ENCODE results near the gene MED29. TPM values are rescaled to one million over a fixed set of nuclear protein-coding genes. Genes with fewer than 3 reads are reported as not detected.
A peak's percentile ranks its signal among the peaks of the same experiment; 100 is the strongest.

The MED29 gene
- total and polyA plus RNA-seq, 10 of the 15 experiments (the other 5 are each of a cell fraction or from before 2014, with no cell fraction given): 3.2 to 36.6 (median 22.8) TPM

DNA sequence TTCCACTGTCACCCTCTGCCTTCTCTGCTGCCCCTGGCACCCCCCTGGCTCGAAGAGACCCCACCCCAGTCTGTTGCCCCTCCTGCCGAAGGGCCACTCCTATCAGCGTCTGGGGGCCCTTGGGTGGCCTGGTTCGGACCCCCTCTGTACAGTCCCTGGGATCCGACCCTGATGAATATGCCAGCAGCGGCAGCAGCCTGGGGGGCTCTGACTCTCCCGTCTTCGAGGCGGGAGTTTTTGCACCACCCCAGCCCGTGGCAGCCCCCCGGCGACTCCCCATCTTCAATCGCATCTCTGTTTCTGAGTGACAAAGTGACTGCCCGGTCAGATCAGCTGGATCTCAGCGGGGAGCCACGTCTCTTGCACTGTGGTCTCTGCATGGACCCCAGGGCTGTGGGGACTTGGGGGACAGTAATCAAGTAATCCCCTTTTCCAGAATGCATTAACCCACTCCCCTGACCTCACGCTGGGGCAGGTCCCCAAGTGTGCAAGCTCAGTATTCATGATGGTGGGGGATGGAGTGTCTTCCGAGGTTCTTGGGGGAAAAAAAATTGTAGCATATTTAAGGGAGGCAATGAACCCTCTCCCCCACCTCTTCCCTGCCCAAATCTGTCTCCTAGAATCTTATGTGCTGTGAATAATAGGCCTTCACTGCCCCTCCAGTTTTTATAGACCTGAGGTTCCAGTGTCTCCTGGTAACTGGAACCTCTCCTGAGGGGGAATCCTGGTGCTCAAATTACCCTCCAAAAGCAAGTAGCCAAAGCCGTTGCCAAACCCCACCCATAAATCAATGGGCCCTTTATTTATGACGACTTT is 17.4 kb downstream of the MED29 start:
- intact Hi-C loops (cut with micrococcal nuclease; ENCODE audit: unreplicated experiment): loop anchor here (10.0 kb wide), 1 partner anchor 434 kb away; the partner anchor contains the start of gene FBXO17
- Histone ChIP-seq H3K4me3 (peak overlapping the region; percentile 98), H3K27me3 (replicated peaks in 1 of 2; ENCODE audit: control insufficient read depth in 2 of 2, insufficient read depth in 2 of 2, low read length in 1 of 2) (no peaks in the 10 kb centered on the region), H4K20me1 (ENCODE audit: control insufficient read depth, insufficient read depth) (no peaks in the 10 kb centered on the region), H3K79me2 (ENCODE audit: control insufficient read depth, insufficient read depth, low read length) (peaks cover 63% of the 10 kb centered on the region), H3K4me1 (ENCODE audit: control insufficient read depth, insufficient read depth, low read length) (peaks cover 33% of the 10 kb centered on the region), H3K36me3 (ENCODE audit: control insufficient read depth in 2 of 2, insufficient read depth in 2 of 2, low read length in 1 of 2) (peaks cover 2 to 6% of the 10 kb centered on the region in 2 experiments; a peak in 2 of 4 replicates), H3K9ac (ENCODE audit: control insufficient read depth, insufficient read depth, low read length) (peak overlapping the region; percentile 80), H3K4me2 (ENCODE audit: control insufficient read depth, insufficient read depth) (peak overlapping the region; percentile 83), H3K9me3 (replicated peaks; ENCODE audit: control insufficient read depth, insufficient read depth, low read length) (no peaks in the 10 kb centered on the region), H3K27ac (ENCODE audit: control insufficient read depth, insufficient read depth) (peak overlapping the region; percentile 100), H2AFZ (ENCODE audit: control insufficient read depth, low read depth, low read length) (no peak overlapping the region)
- in situ Hi-C loops (cut with MboI): no loop called here
- under 1% methylated on average over 20 of the region's 20 CpGs for WGBS (ENCODE audit: insufficient coverage, insufficient replicate concordance, low lambda C conversion rate, missing lambda C conversion rate)
- DNase-seq (ENCODE audit: low read depth, low spot score) (no peak), FAIRE-seq (no peak), ATAC-seq (no peak)
- ChIA-PET SMC1A (ENCODE audit: uncharacterized antibody, unreplicated experiment) (interaction anchor here (1.4 to 3.0 kb wide), 2 partner anchors 10 to 18 kb away, joined by 4 to 18 read pairs; partner anchors contain the start of genes MED29 and PAF1), CTCF (interaction anchor here (1.1 to 1.4 kb wide), 3 partner anchors 7 to 11 kb away, joined by 4 to 14 read pairs (median 4); no protein-coding TSS in a partner anchor), RAD21 (ENCODE audit: unreplicated experiment) (interaction anchor here (0.6 to 4.5 kb wide), 3 partner anchors 11 to 460 kb away, joined by 3 to 37 read pairs (median 5); partner anchors contain the start of gene SAMD4B), POLR2A (interaction anchor here (1.2 to 3.9 kb wide), 4 partner anchors 11 to 37 kb away, joined by 3 to 39 read pairs (median 6); partner anchors contain the start of genes MED29, PAF1, RPS16 and SUPT5H)
- BruUV-seq (replicated peaks): no TSS peak
- TF ChIP-seq KLF5 (IDR thresholded peaks at IDR 0.05; ENCODE audit: partially characterized antibody): no peak
- peak; percentile 72 for TF ChIP-seq POLR2AphosphoS5 (IDR thresholded peaks at IDR 0.05; ENCODE audit: low read length)
- no peak for TF ChIP-seq EP300 (IDR thresholded peaks at IDR 0.05; ENCODE audit: borderline replicate concordance in 1 of 2, control insufficient read depth in 1 of 2, low read depth in 2 of 2, low read length in 2 of 2)
- TF ChIP-seq, protein P1, sequence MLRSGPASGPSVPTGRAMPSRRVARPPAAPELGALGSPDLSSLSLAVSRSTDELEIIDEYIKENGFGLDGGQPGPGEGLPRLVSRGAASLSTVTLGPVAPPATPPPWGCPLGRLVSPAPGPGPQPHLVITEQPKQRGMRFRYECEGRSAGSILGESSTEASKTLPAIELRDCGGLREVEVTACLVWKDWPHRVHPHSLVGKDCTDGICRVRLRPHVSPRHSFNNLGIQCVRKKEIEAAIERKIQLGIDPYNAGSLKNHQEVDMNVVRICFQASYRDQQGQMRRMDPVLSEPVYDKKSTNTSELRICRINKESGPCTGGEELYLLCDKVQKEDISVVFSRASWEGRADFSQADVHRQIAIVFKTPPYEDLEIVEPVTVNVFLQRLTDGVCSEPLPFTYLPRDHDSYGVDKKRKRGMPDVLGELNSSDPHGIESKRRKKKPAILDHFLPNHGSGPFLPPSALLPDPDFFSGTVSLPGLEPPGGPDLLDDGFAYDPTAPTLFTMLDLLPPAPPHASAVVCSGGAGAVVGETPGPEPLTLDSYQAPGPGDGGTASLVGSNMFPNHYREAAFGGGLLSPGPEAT (IDR thresholded peaks at IDR 0.05; ENCODE audit: low read depth): 0 out of 2 replicates have a peak, but pooled peaks have one; percentile 8
- peak; percentile 37; the same call in 1 of the 2 replicates for TF ChIP-seq SMAD5 (IDR thresholded peaks at IDR 0.05; ENCODE audit: low read depth)
- TF ChIP-seq HDAC6 (IDR thresholded peaks at IDR 0.05; ENCODE audit: unreplicated experiment): peak; percentile 83
- TF ChIP-seq POLR2AphosphoS2 (IDR thresholded peaks at IDR 0.05; ENCODE audit: low read depth, low read length): peak; percentile 84
- no peak for TF ChIP-seq WRNIP1 (IDR thresholded peaks at IDR 0.05; ENCODE audit: borderline replicate concordance, low read depth, low read length)
- no peak for TF ChIP-seq EED (IDR thresholded peaks at IDR 0.05; ENCODE audit: low read depth)
- TF ChIP-seq, protein P2, sequence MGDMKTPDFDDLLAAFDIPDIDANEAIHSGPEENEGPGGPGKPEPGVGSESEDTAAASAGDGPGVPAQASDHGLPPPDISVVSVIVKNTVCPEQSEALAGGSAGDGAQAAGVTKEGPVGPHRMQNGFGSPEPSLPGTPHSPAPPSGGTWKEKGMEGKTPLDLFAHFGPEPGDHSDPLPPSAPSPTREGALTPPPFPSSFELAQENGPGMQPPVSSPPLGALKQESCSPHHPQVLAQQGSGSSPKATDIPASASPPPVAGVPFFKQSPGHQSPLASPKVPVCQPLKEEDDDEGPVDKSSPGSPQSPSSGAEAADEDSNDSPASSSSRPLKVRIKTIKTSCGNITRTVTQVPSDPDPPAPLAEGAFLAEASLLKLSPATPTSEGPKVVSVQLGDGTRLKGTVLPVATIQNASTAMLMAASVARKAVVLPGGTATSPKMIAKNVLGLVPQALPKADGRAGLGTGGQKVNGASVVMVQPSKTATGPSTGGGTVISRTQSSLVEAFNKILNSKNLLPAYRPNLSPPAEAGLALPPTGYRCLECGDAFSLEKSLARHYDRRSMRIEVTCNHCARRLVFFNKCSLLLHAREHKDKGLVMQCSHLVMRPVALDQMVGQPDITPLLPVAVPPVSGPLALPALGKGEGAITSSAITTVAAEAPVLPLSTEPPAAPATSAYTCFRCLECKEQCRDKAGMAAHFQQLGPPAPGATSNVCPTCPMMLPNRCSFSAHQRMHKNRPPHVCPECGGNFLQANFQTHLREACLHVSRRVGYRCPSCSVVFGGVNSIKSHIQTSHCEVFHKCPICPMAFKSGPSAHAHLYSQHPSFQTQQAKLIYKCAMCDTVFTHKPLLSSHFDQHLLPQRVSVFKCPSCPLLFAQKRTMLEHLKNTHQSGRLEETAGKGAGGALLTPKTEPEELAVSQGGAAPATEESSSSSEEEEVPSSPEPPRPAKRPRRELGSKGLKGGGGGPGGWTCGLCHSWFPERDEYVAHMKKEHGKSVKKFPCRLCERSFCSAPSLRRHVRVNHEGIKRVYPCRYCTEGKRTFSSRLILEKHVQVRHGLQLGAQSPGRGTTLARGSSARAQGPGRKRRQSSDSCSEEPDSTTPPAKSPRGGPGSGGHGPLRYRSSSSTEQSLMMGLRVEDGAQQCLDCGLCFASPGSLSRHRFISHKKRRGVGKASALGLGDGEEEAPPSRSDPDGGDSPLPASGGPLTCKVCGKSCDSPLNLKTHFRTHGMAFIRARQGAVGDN (IDR thresholded peaks at IDR 0.05): 0 out of 2 replicates have a peak, but pooled peaks have one; percentile 14
- TF ChIP-seq, protein P3, sequence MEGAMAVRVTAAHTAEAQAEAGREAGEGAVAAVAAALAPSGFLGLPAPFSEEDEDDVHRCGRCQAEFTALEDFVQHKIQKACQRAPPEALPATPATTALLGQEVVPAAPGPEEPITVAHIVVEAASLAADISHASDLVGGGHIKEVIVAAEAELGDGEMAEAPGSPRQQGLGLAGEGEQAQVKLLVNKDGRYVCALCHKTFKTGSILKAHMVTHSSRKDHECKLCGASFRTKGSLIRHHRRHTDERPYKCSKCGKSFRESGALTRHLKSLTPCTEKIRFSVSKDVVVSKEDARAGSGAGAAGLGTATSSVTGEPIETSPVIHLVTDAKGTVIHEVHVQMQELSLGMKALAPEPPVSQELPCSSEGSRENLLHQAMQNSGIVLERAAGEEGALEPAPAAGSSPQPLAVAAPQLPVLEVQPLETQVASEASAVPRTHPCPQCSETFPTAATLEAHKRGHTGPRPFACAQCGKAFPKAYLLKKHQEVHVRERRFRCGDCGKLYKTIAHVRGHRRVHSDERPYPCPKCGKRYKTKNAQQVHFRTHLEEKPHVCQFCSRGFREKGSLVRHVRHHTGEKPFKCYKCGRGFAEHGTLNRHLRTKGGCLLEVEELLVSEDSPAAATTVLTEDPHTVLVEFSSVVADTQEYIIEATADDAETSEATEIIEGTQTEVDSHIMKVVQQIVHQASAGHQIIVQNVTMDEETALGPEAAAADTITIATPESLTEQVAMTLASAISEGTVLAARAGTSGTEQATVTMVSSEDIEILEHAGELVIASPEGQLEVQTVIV (IDR thresholded peaks at IDR 0.05; ENCODE audit: borderline replicate concordance, partially characterized antibody): no peak

Measured in GM12878 (cell line).